Measurements from ENCODE around the gene METRN. TPM values are rescaled to one million over a fixed set of nuclear protein-coding genes. Genes with fewer than 3 reads are reported as not detected.

Gene METRN
- total and polyA plus RNA-seq, 9 donors: 33.3 to 49.6 (median 35.6) TPM

- Histone ChIP-seq H3K9me3 (replicated peaks; ENCODE audit: control insufficient read depth, low read depth, low read length) (no peaks in the 10 kb centered on the region), H3K27me3 (ENCODE audit: control insufficient read depth, insufficient read depth, low read length) (peaks cover 88% of the 10 kb centered on the region), H3K36me3 (ENCODE audit: control insufficient read depth, insufficient read depth, low read length) (no peaks in the 10 kb centered on the region), H3K27ac (ENCODE audit: low read length) (no peak overlapping the region), H3K4me3 (ENCODE audit: low read length) (no peak overlapping the region), H3K4me1 (ENCODE audit: control insufficient read depth, insufficient read depth, low read length) (peaks cover 16% of the 10 kb centered on the region)
- WGBS (ENCODE audit: insufficient coverage): 81% methylated on average over 12 of the region's 12 CpGs
- DNase-seq: no peak
These were observed 11.5 kb upstream of the METRN start for GRCh38 chr16:703406-703805.

- Histone ChIP-seq H3K9me3 (replicated peaks; ENCODE audit: control insufficient read depth, low read depth, low read length) (no peaks in the 10 kb centered on the region), H3K4me3 (ENCODE audit: low read length) (no peak overlapping the region), H3K27me3 (ENCODE audit: control insufficient read depth, insufficient read depth, low read length) (peaks cover 93% of the 10 kb centered on the region), H3K4me1 (ENCODE audit: control insufficient read depth, insufficient read depth, low read length) (peaks cover 16% of the 10 kb centered on the region), H3K36me3 (ENCODE audit: control insufficient read depth, insufficient read depth, low read length) (no peaks in the 10 kb centered on the region), H3K27ac (ENCODE audit: low read length) (no peak overlapping the region)
- 64% methylated on average over 5 of the region's 7 CpGs for WGBS (ENCODE audit: insufficient coverage)
- no peak for DNase-seq
These were observed 10.9 kb upstream of the METRN start for GRCh38 chr16:704047-704446.

- no peaks in the 10 kb centered on the region for H3K9me3 ChIP-seq (replicated peaks; ENCODE audit: control insufficient read depth, low read depth, low read length)
- no peaks in the 10 kb centered on the region for H3K36me3 ChIP-seq (ENCODE audit: control insufficient read depth, insufficient read depth, low read length)
- no peak for DNase-seq
- 8% methylated on average over 35 of the region's 50 CpGs for WGBS (ENCODE audit: insufficient coverage)
- H3K27ac ChIP-seq (ENCODE audit: low read length): no peak overlapping the region
- no peak overlapping the region for H3K4me3 ChIP-seq (ENCODE audit: low read length)
- peaks cover 92% of the 10 kb centered on the region for H3K27me3 ChIP-seq (ENCODE audit: control insufficient read depth, insufficient read depth, low read length)
- peaks cover 20% of the 10 kb centered on the region for H3K4me1 ChIP-seq (ENCODE audit: control insufficient read depth, insufficient read depth, low read length)
These were observed 10.2 kb upstream of the METRN start for GRCh38 chr16:704552-705380.

GRCh38 chr16:705431-706188, 9.3 kb upstream of the METRN start, which contains the start of gene FBXL16:
TSS of gene FBXL16 (minus strand) at chr16:705801. CDS start at chr16:697405, 8,396 bp downstream.
- H3K9me3 ChIP-seq (replicated peaks; ENCODE audit: control insufficient read depth, low read depth, low read length): no peaks in the 10 kb centered on the region
- peaks cover 28% of the 10 kb centered on the region for H3K4me1 ChIP-seq (ENCODE audit: control insufficient read depth, insufficient read depth, low read length)
- no peak for DNase-seq
- no peak within 1 kb of the TSS for H3K27ac ChIP-seq (ENCODE audit: low read length)
- under 1% methylated on average over 104 of the region's 115 CpGs for WGBS (ENCODE audit: insufficient coverage)
- no peak within 1 kb of the TSS for H3K4me3 ChIP-seq (ENCODE audit: low read length)
- peaks cover 93% of the 10 kb centered on the region for H3K27me3 ChIP-seq (ENCODE audit: control insufficient read depth, insufficient read depth, low read length)
- H3K36me3 ChIP-seq (ENCODE audit: control insufficient read depth, insufficient read depth, low read length): no peaks in the 10 kb centered on the region

GRCh38 chr16:706189-707061, 8.5 kb upstream of the METRN start:
- no peak for DNase-seq
- Histone ChIP-seq H3K4me3 (ENCODE audit: low read length) (no peak overlapping the region), H3K9me3 (replicated peaks; ENCODE audit: control insufficient read depth, low read depth, low read length) (no peaks in the 10 kb centered on the region), H3K36me3 (ENCODE audit: control insufficient read depth, insufficient read depth, low read length) (no peaks in the 10 kb centered on the region), H3K27ac (ENCODE audit: low read length) (no peak overlapping the region), H3K27me3 (ENCODE audit: control insufficient read depth, insufficient read depth, low read length) (peaks cover 93% of the 10 kb centered on the region), H3K4me1 (ENCODE audit: control insufficient read depth, insufficient read depth, low read length) (peaks cover 30% of the 10 kb centered on the region)
- WGBS (ENCODE audit: insufficient coverage): 3% methylated on average over 48 of the region's 49 CpGs

GRCh38 chr16:707062-707538, 7.8 kb upstream of the METRN start:
- Histone ChIP-seq H3K27me3 (ENCODE audit: control insufficient read depth, insufficient read depth, low read length) (peaks cover 90% of the 10 kb centered on the region), H3K4me3 (ENCODE audit: low read length) (no peak overlapping the region), H3K4me1 (ENCODE audit: control insufficient read depth, insufficient read depth, low read length) (peaks cover 36% of the 10 kb centered on the region), H3K9me3 (replicated peaks; ENCODE audit: control insufficient read depth, low read depth, low read length) (no peaks in the 10 kb centered on the region), H3K36me3 (ENCODE audit: control insufficient read depth, insufficient read depth, low read length) (no peaks in the 10 kb centered on the region), H3K27ac (ENCODE audit: low read length) (no peak overlapping the region)
- WGBS (ENCODE audit: insufficient coverage): 33% methylated on average over 14 of the region's 14 CpGs
- no peak for DNase-seq

- no peak overlapping the region for H3K27ac ChIP-seq (ENCODE audit: low read length)
- no peaks in the 10 kb centered on the region for H3K9me3 ChIP-seq (replicated peaks; ENCODE audit: control insufficient read depth, low read depth, low read length)
- H3K27me3 ChIP-seq (ENCODE audit: control insufficient read depth, insufficient read depth, low read length): peaks cover 84% of the 10 kb centered on the region
- WGBS (ENCODE audit: insufficient coverage): 50% methylated on average over 1 of the region's 3 CpGs
- no peaks in the 10 kb centered on the region for H3K36me3 ChIP-seq (ENCODE audit: control insufficient read depth, insufficient read depth, low read length)
- no peak for DNase-seq
- no peak overlapping the region for H3K4me3 ChIP-seq (ENCODE audit: low read length)
- peaks cover 36% of the 10 kb centered on the region for H3K4me1 ChIP-seq (ENCODE audit: control insufficient read depth, insufficient read depth, low read length)
These were observed 6.9 kb upstream of the METRN start for GRCh38 chr16:708019-708418.

- H3K27me3 ChIP-seq (ENCODE audit: control insufficient read depth, insufficient read depth, low read length): peaks cover 78% of the 10 kb centered on the region
- H3K9me3 ChIP-seq (replicated peaks; ENCODE audit: control insufficient read depth, low read depth, low read length): no peaks in the 10 kb centered on the region
- DNase-seq: no peak
- 84% methylated on average over 4 of the region's 4 CpGs for WGBS (ENCODE audit: insufficient coverage)
- no peaks in the 10 kb centered on the region for H3K36me3 ChIP-seq (ENCODE audit: control insufficient read depth, insufficient read depth, low read length)
- no peak overlapping the region for H3K27ac ChIP-seq (ENCODE audit: low read length)
- peaks cover 36% of the 10 kb centered on the region for H3K4me1 ChIP-seq (ENCODE audit: control insufficient read depth, insufficient read depth, low read length)
- H3K4me3 ChIP-seq (ENCODE audit: low read length): no peak overlapping the region
These were observed 6.0 kb upstream of the METRN start for GRCh38 chr16:708959-709358.

GRCh38 chr16:709566-710499, 5.1 kb upstream of the METRN start:
- no peak overlapping the region for H3K4me3 ChIP-seq (ENCODE audit: low read length)
- WGBS (ENCODE audit: insufficient coverage): 15% methylated on average over 30 of the region's 30 CpGs
- H3K9me3 ChIP-seq (replicated peaks; ENCODE audit: control insufficient read depth, low read depth, low read length): no peaks in the 10 kb centered on the region
- peak; percentile 78 for DNase-seq
- H3K36me3 ChIP-seq (ENCODE audit: control insufficient read depth, insufficient read depth, low read length): no peaks in the 10 kb centered on the region
- H3K27me3 ChIP-seq (ENCODE audit: control insufficient read depth, insufficient read depth, low read length): peaks cover 71% of the 10 kb centered on the region
- H3K27ac ChIP-seq (ENCODE audit: low read length): no peak overlapping the region
- peaks cover 41% of the 10 kb centered on the region for H3K4me1 ChIP-seq (ENCODE audit: control insufficient read depth, insufficient read depth, low read length)

Measured in muscle of leg (tissue), 11 donors.